ENCODE measurements around the gene ADCK1.

DNA sequence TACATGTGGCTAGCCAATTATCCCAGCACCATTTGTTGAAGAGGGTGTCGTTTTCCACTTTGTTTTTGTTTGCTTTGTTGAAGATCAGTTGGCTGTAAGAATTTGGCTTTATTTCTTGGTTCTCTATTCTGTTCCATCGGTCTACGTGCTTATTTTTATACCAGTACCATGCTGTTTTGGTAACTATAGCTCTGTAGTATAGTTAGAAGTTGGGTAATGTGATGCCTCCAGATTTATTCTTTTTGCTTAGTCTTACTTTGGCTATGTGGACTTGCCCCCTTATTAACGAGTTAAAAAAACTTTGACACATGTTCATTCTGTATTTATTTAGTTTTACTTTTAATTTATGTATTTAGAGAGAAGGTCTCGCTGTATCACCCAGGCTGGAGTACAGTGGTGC lies 120.4 kb downstream of the ADCK1 start:
- TF ChIP-seq RAD21 (IDR thresholded peaks at IDR 0.05; ENCODE audit: low read depth) (no peak), EP300 (IDR thresholded peaks at IDR 0.05; ENCODE audit: borderline replicate concordance) (no peak), FOXM1 (IDR thresholded peaks at IDR 0.05; ENCODE audit: borderline replicate concordance, low read depth) (no peak), TAF1 (IDR thresholded peaks at IDR 0.05; ENCODE audit: low read depth) (no peak)
- TF ChIP-seq, protein P1, sequence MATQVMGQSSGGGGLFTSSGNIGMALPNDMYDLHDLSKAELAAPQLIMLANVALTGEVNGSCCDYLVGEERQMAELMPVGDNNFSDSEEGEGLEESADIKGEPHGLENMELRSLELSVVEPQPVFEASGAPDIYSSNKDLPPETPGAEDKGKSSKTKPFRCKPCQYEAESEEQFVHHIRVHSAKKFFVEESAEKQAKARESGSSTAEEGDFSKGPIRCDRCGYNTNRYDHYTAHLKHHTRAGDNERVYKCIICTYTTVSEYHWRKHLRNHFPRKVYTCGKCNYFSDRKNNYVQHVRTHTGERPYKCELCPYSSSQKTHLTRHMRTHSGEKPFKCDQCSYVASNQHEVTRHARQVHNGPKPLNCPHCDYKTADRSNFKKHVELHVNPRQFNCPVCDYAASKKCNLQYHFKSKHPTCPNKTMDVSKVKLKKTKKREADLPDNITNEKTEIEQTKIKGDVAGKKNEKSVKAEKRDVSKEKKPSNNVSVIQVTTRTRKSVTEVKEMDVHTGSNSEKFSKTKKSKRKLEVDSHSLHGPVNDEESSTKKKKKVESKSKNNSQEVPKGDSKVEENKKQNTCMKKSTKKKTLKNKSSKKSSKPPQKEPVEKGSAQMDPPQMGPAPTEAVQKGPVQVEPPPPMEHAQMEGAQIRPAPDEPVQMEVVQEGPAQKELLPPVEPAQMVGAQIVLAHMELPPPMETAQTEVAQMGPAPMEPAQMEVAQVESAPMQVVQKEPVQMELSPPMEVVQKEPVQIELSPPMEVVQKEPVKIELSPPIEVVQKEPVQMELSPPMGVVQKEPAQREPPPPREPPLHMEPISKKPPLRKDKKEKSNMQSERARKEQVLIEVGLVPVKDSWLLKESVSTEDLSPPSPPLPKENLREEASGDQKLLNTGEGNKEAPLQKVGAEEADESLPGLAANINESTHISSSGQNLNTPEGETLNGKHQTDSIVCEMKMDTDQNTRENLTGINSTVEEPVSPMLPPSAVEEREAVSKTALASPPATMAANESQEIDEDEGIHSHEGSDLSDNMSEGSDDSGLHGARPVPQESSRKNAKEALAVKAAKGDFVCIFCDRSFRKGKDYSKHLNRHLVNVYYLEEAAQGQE (IDR thresholded peaks at IDR 0.05; ENCODE audit: low read depth), result no peak
- TF ChIP-seq, protein P2, sequence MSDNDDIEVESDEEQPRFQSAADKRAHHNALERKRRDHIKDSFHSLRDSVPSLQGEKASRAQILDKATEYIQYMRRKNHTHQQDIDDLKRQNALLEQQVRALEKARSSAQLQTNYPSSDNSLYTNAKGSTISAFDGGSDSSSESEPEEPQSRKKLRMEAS (IDR thresholded peaks at IDR 0.05), result no peak
